Panc1 (cell line): ENCODE measurements around the gene SAMD4A. TPM values are rescaled to one million over a fixed set of nuclear protein-coding genes. Genes with fewer than 3 reads are reported as not detected.

Experiments
- ATAC-seq: fragments of 200-7000 bp; cut with Tn5 transposase; 2 replicates; pipeline ENCODE4 v1.9.1; 2020; ENCODE audit warnings: mild to moderate bottlenecking, moderate library complexity
- BruUV-seq: library from RNA; stranded (reverse); fragments of 400-500 nt; replicated peaks from 2 replicates; lab custom pipeline; 2021; lab: Mats Ljungman, UMichigan
- CTCF ChIA-PET: fragments of 300-600 bp; sonication (Branson Sonifier 250); formaldehyde crosslinking; loops from one replicate; lab custom pipeline; 2022; ENCODE audit warnings: antibody characterized with exemption; lab: Charles Lee
- POLR2A ChIA-PET: fragments of 300-600 bp; sonication (Branson Sonifier 250); formaldehyde crosslinking; loops from one replicate; lab custom pipeline; 2022; ENCODE audit warnings: antibody characterized with exemption; lab: Charles Lee
- DNase-seq: peaks from one replicate; pipeline ENCODE4 v3.0.0-alpha.2; 2010; ENCODE audit warnings: low read depth, low spot score
- H3K27ac ChIP-seq: 2 replicates; pipeline ENCODE4 v1.5.1; 2011; ENCODE audit warnings: mild to moderate bottlenecking, low read length, inconsistent platforms
- H3K27me3 ChIP-seq: fragments of 200-500 bp; sonication (Bioruptor generic); 2 replicates; pipeline ENCODE4 v1.6.0; 2014; ENCODE audit warnings: low read length, inconsistent platforms; ENCODE audit not compliant: control insufficient read depth, insufficient read depth
- H3K36me3 ChIP-seq: fragments of 200-500 bp; sonication (Bioruptor generic); 2 replicates; pipeline ENCODE4 v1.5.1; 2014; ENCODE audit warnings: inconsistent platforms, mild to moderate bottlenecking, low read length, moderate library complexity; ENCODE audit not compliant: control insufficient read depth, insufficient read depth
- H3K4me1 ChIP-seq: 2 replicates; pipeline ENCODE4 v1.5.1; 2011; ENCODE audit warnings: inconsistent platforms, mild to moderate bottlenecking, low read length, moderate library complexity; ENCODE audit not compliant: control insufficient read depth, insufficient read depth
- H3K4me3 ChIP-seq, 2 experiments: 2 replicates each; pipeline ENCODE4 v1.5.1; 2011 to 2012; ENCODE audit warnings: low read depth in 2 of 2, low read length in 2 of 2, mild to moderate bottlenecking in 2 of 2, inconsistent platforms in 1 of 2, moderate library complexity in 1 of 2
- H3K9me3 ChIP-seq: fragments of 200-500 bp; sonication (Bioruptor generic); 2 replicates; pipeline ENCODE4 v1.5.1; 2014; ENCODE audit warnings: low read depth, mild to moderate bottlenecking, inconsistent platforms, low read length, moderate library complexity; ENCODE audit not compliant: control insufficient read depth, insufficient read depth
- POLR2AphosphoS5 ChIP-seq: IDR thresholded peaks from 2 replicates; pipeline ENCODE4 v1.6.1; 2012; ENCODE audit warnings: mild to moderate bottlenecking, low read depth, low read length, moderate library complexity
- REST ChIP-seq, 2 experiments: IDR thresholded peaks; 2 replicates each; pipeline ENCODE4 v1.6.1; 2011 to 2012; ENCODE audit warnings: low read depth in 2 of 2, control low read depth in 1 of 2, low read length in 1 of 2, mild to moderate bottlenecking in 1 of 2, moderate library complexity in 1 of 2; ENCODE audit not compliant: insufficient read depth in 1 of 2
- SIN3A ChIP-seq: IDR thresholded peaks from 2 replicates; pipeline ENCODE4 v1.6.1; 2012; ENCODE audit warnings: low read depth, mild to moderate bottlenecking, low read length, moderate library complexity, borderline replicate concordance; ENCODE audit not compliant: insufficient read depth
- TCF7L2 ChIP-seq: IDR thresholded peaks from 2 replicates; pipeline ENCODE4 v1.6.1; 2011; ENCODE audit warnings: mild to moderate bottlenecking, low read depth, low read length, inconsistent platforms
- in situ Hi-C: cut with HindIII; loops from 2 replicates; pipeline ENCODE4 v1.10.0; 2016; ENCODE audit warnings: low sequenced_read_pairs, low pct_unique_long_range_greater_than_20kb
- intact Hi-C: fragments of 100-400 bp; cut with micrococcal nuclease; formaldehyde crosslinking; loops from one replicate; pipeline ENCODE4 v1.10.0; 2022; ENCODE audit not compliant: unreplicated experiment
- total RNA-seq: library from RNA; stranded (reverse); gene quantifications from one replicate; pipeline ENCODE4 v1.2.1, GENCODE V29; 2021; ENCODE audit not compliant: unreplicated experiment
- TF ChIP-seq, protein P1 (sequence below): fragments of 450-650 bp; IDR thresholded peaks from 2 replicates; pipeline ENCODE4 v1.5.1; 2017; ENCODE audit warnings: mild to moderate bottlenecking

Gene SAMD4A
- total RNA-seq, 1 experiment from 2014 or later = 15.2 TPM

- TF ChIP-seq POLR2AphosphoS5 (no peak), SIN3A (no peak), REST (IDR thresholded peaks at IDR 0.05; ENCODE audit: insufficient read depth in 1 of 2, low read depth in 2 of 2, low read length in 1 of 2) (no peak), TCF7L2 (no peak)
- TF ChIP-seq, protein P1, sequence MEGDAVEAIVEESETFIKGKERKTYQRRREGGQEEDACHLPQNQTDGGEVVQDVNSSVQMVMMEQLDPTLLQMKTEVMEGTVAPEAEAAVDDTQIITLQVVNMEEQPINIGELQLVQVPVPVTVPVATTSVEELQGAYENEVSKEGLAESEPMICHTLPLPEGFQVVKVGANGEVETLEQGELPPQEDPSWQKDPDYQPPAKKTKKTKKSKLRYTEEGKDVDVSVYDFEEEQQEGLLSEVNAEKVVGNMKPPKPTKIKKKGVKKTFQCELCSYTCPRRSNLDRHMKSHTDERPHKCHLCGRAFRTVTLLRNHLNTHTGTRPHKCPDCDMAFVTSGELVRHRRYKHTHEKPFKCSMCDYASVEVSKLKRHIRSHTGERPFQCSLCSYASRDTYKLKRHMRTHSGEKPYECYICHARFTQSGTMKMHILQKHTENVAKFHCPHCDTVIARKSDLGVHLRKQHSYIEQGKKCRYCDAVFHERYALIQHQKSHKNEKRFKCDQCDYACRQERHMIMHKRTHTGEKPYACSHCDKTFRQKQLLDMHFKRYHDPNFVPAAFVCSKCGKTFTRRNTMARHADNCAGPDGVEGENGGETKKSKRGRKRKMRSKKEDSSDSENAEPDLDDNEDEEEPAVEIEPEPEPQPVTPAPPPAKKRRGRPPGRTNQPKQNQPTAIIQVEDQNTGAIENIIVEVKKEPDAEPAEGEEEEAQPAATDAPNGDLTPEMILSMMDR = no peak
- H3K36me3 ChIP-seq = no peaks in the 10 kb centered on the region
- BruUV-seq = no TSS peak
- in situ Hi-C loops (no loop called here), intact Hi-C loops (no loop called here)
- ChIA-PET CTCF (no interaction called here), POLR2A (no interaction called here)
- no peaks in the 10 kb centered on the region for H3K27me3 ChIP-seq
- DNase-seq (no peak), ATAC-seq (no peak)
- no peak overlapping the region for H3K27ac ChIP-seq
- no peaks in the 10 kb centered on the region for H3K9me3 ChIP-seq
- H3K4me3 ChIP-seq = no peak overlapping the region
- peaks cover 15% of the 10 kb centered on the region for H3K4me1 ChIP-seq
These were observed 210.5 kb downstream of the SAMD4A start for GRCh38 chr14:54777395-54777794.

DNA sequence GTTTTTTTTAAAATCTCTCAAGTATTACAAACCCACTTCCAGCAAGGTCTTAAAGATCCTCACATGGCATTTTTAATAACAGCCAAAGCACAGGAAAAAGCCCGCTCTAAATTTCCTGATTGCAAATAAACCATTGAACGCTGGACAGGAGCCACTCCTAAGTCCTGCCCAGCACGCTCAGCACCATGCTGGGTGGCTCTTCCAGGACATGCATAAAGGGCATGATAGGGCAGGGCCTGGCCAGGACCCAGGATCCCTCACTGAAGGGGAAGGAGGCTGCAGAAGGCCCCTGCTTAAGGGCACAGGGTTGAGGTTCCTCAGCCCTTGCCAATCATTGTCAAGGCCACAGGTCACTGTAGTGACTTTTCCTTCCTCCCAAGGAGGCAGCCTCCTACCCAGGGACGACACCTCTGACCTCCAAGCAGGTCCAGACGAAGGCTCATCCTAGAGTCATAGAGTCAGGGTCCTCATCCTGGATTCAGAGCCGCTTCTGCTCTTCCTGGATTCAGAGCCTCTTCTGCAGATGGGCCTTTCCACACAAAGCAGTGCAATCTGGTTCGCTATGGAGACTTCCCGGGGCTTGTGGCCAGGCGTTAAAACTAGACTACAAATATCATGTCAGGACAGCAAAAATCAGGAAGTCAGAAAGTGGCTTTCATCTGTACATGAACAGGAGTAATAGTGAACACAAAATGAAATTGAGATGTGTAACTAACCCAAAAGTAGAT lies 211.9 kb downstream of the SAMD4A start:
- in situ Hi-C loops = no loop called here
- POLR2A ChIA-PET = no interaction called here
- intact Hi-C loops = no loop called here

More for the DNA sequence above, 211.9 kb downstream of the SAMD4A start:
- TF ChIP-seq SIN3A = no peak
- TF ChIP-seq, protein P1 = no peak
- DNase-seq (no peak), ATAC-seq (no peak)
- H3K27me3 ChIP-seq = no peaks in the 10 kb centered on the region
- H3K36me3 ChIP-seq = no peaks in the 10 kb centered on the region
- H3K4me3 ChIP-seq = no peak overlapping the region
- CTCF ChIA-PET = no interaction called here
- no peaks in the 10 kb centered on the region for H3K9me3 ChIP-seq
- no peak overlapping the region for H3K27ac ChIP-seq
- no TSS peak for BruUV-seq
- H3K4me1 ChIP-seq = peaks cover 2% of the 10 kb centered on the region
